Osteocyte (in vitro differentiated cells): ENCODE data around the gene TADA2B. TPM values are rescaled to one million over a fixed set of nuclear protein-coding genes. Genes with fewer than 3 reads are reported as not detected.
"Not testable (repeated sequence)": the region's sequence is repeated elsewhere in the genome, so short reads cannot be mapped to it uniquely, and the experiment has no call there.

ENCODE experiments used
- DNase-seq: peaks from one replicate; pipeline ENCODE4 v3.0.0; 2021; ENCODE audit warnings: mixed read lengths; ENCODE audit not compliant: unreplicated experiment; ENCODE audit errors: extremely low spot score
- H3K27ac Mint-ChIP-seq: one replicate; pipeline ENCODE4 v1.8.0; 2021; ENCODE audit warnings: mild to moderate bottlenecking, mixed read lengths; ENCODE audit not compliant: unreplicated experiment
- H3K27me3 Mint-ChIP-seq: one replicate; pipeline ENCODE4 v1.8.0; 2021; ENCODE audit warnings: mixed read lengths; ENCODE audit not compliant: unreplicated experiment
- H3K36me3 Mint-ChIP-seq: one replicate; pipeline ENCODE4 v1.8.0; 2021; ENCODE audit warnings: mixed read lengths; ENCODE audit not compliant: unreplicated experiment
- H3K4me1 Mint-ChIP-seq: one replicate; pipeline ENCODE4 v1.8.0; 2021; ENCODE audit warnings: mixed read lengths; ENCODE audit not compliant: unreplicated experiment
- H3K4me3 Mint-ChIP-seq: one replicate; pipeline ENCODE4 v1.8.0; 2021; ENCODE audit warnings: mild to moderate bottlenecking, moderate library complexity, mixed read lengths; ENCODE audit not compliant: unreplicated experiment
- H3K9me3 Mint-ChIP-seq: one replicate; pipeline ENCODE4 v1.8.0; 2021; ENCODE audit warnings: mixed read lengths; ENCODE audit not compliant: unreplicated experiment
- CTCF ChIP-seq: fragments of 200-600 bp; sonication (generic); IDR thresholded peaks from 2 replicates; pipeline ENCODE4 v1.5.0; 2021; ENCODE audit warnings: antibody characterized with exemption, mild to moderate bottlenecking, moderate library complexity
- total RNA-seq: library from RNA; stranded (reverse); gene quantifications from 2 replicates; pipeline ENCODE4 v1.2.1, GENCODE V29; 2021

The TADA2B gene
- total RNA-seq, 1 donor from 2014 or later: 21.4 TPM

- Mint-ChIP-seq H3K4me3 (no peak overlapping the region), H3K9me3 (peaks cover 10% of the 10 kb centered on the region), H3K27ac (no peak overlapping the region), H3K27me3 (peaks cover 23% of the 10 kb centered on the region), H3K36me3 (no peaks in the 10 kb centered on the region), H3K4me1 (peaks cover 6% of the 10 kb centered on the region)
- no peak for DNase-seq
- TF ChIP-seq CTCF: no peak
These were observed 34.2 kb downstream of the TADA2B start for GRCh38 chr4:7077371-7077770.

- Mint-ChIP-seq H3K27ac (no peak overlapping the region), H3K4me3 (no peak overlapping the region), H3K27me3 (peaks cover 24% of the 10 kb centered on the region), H3K36me3 (no peaks in the 10 kb centered on the region), H3K9me3 (peaks cover 10% of the 10 kb centered on the region), H3K4me1 (peaks cover 6% of the 10 kb centered on the region)
- TF ChIP-seq CTCF: no peak
- DNase-seq: no peak
These were observed 34.9 kb downstream of the TADA2B start for GRCh38 chr4:7078025-7078424.

GRCh38 chr4:7079483-7079882 lies 36.3 kb downstream of the TADA2B start:
- not testable (repeated sequence) for H3K36me3 Mint-ChIP-seq, H3K4me3 Mint-ChIP-seq, H3K4me1 Mint-ChIP-seq, H3K9me3 Mint-ChIP-seq, DNase-seq, H3K27ac Mint-ChIP-seq
- peaks cover 38% of the 10 kb centered on the region for H3K27me3 Mint-ChIP-seq

- H3K9me3 Mint-ChIP-seq, H3K4me3 Mint-ChIP-seq, H3K27ac Mint-ChIP-seq, DNase-seq, H3K4me1 Mint-ChIP-seq, H3K36me3 Mint-ChIP-seq: not testable (repeated sequence)
- peaks cover 42% of the 10 kb centered on the region for H3K27me3 Mint-ChIP-seq
These were observed 36.7 kb downstream of the TADA2B start for GRCh38 chr4:7079909-7080308.

GRCh38 chr4:7083597-7084563 lies 40.7 kb downstream of the TADA2B start:
- H3K9me3 Mint-ChIP-seq: peaks cover 10% of the 10 kb centered on the region
- no peak overlapping the region for H3K27ac Mint-ChIP-seq
- no peak for DNase-seq
- no peak overlapping the region for H3K4me3 Mint-ChIP-seq
- H3K27me3 Mint-ChIP-seq: peaks cover 71% of the 10 kb centered on the region
- H3K36me3 Mint-ChIP-seq: no peaks in the 10 kb centered on the region
- TF ChIP-seq CTCF: no peak
- peaks cover 2% of the 10 kb centered on the region for H3K4me1 Mint-ChIP-seq

GRCh38 chr4:7084564-7084961 lies 41.4 kb downstream of the TADA2B start:
- not testable (repeated sequence) for H3K9me3 Mint-ChIP-seq, H3K27ac Mint-ChIP-seq, H3K4me3 Mint-ChIP-seq, H3K36me3 Mint-ChIP-seq, DNase-seq, H3K4me1 Mint-ChIP-seq
- peaks cover 77% of the 10 kb centered on the region for H3K27me3 Mint-ChIP-seq
